OCI-LY7 (cell line): ENCODE data around the gene SPATA24. TPM values are rescaled to one million over a fixed set of nuclear protein-coding genes. Genes with fewer than 3 reads are reported as not detected.
A peak's percentile ranks its signal among the peaks of the same experiment; 100 is the strongest.

Experiments
- BruUV-seq: library from RNA; stranded (reverse); fragments of 400-500 nt; replicated peaks from 2 replicates; lab custom pipeline; 2021; lab: Mats Ljungman, UMichigan
- CTCF ChIA-PET: fragments of 300-600 bp; sonication (Branson Sonifier 250); formaldehyde crosslinking; loops from one replicate; lab custom pipeline; 2022; ENCODE audit warnings: antibody characterized with exemption; ENCODE audit not compliant: unreplicated experiment; lab: Charles Lee
- POLR2A ChIA-PET: fragments of 300-600 bp; sonication (Branson Sonifier 250); formaldehyde crosslinking; loops from one replicate; lab custom pipeline; 2022; ENCODE audit warnings: antibody characterized with exemption; lab: Charles Lee
- DNase-seq: peaks from one replicate; pipeline ENCODE4 v3.0.0-alpha.2; 2015; ENCODE audit warnings: low spot score
- H2AFZ ChIP-seq: fragments of 200-600 bp; sonication (generic), shearing (Covaris generic); 2 replicates; pipeline ENCODE4 v1.6.1; 2014; ENCODE audit warnings: mild to moderate bottlenecking, antibody characterized with exemption, low read length, moderate library complexity
- H3K27ac ChIP-seq: fragments of 200-600 bp; sonication (generic); 2 replicates; pipeline ENCODE4 v1.5.1; 2014; ENCODE audit warnings: mixed run types, low read depth, mild to moderate bottlenecking, moderate library complexity, low read length, inconsistent platforms; ENCODE audit not compliant: poor library complexity, severe bottlenecking
- H3K36me3 ChIP-seq: fragments of 200-600 bp; sonication (generic); 2 replicates; pipeline ENCODE4 v1.6.1; 2014; ENCODE audit warnings: mild to moderate bottlenecking, antibody characterized with exemption, low read length, moderate library complexity, mixed read lengths; ENCODE audit not compliant: insufficient read depth
- H3K4me1 ChIP-seq: fragments of 200-600 bp; sonication (generic); 2 replicates; pipeline ENCODE4 v1.5.1; 2014; ENCODE audit warnings: mild to moderate bottlenecking, low read length; ENCODE audit not compliant: insufficient read depth, poor library complexity, severe bottlenecking
- H3K4me2 ChIP-seq: fragments of 200-600 bp; sonication (generic); 2 replicates; pipeline ENCODE4 v1.6.1; 2014; ENCODE audit warnings: mild to moderate bottlenecking, low read length
- H3K4me3 ChIP-seq: fragments of 200-600 bp; sonication (generic); 2 replicates; pipeline ENCODE4 v1.5.1; 2014; ENCODE audit warnings: mild to moderate bottlenecking, low read depth, low read length; ENCODE audit not compliant: poor library complexity, severe bottlenecking
- H3K79me2 ChIP-seq: fragments of 200-600 bp; sonication (generic); 2 replicates; pipeline ENCODE4 v1.6.1; 2016; ENCODE audit warnings: low read depth, mild to moderate bottlenecking, low read length, moderate library complexity, mixed read lengths; ENCODE audit not compliant: insufficient read depth
- H3K9me2 ChIP-seq: fragments of 200-600 bp; sonication (generic); 2 replicates; pipeline ENCODE4 v1.6.1; 2016; ENCODE audit warnings: mild to moderate bottlenecking, low read length, mixed read lengths; ENCODE audit not compliant: insufficient read depth
- H3K9me3 ChIP-seq: fragments of 200-600 bp; sonication (generic); 2 replicates; pipeline ENCODE4 v1.6.1; 2014; ENCODE audit warnings: mild to moderate bottlenecking, mixed run types, low read length, mixed read lengths
- H4K20me1 ChIP-seq: fragments of 200-600 bp; sonication (generic); 2 replicates; pipeline ENCODE4 v1.6.1; 2014; ENCODE audit warnings: mild to moderate bottlenecking, antibody characterized with exemption, low read length, moderate library complexity, mixed read lengths; ENCODE audit not compliant: insufficient read depth
- EZH2phosphoT487 ChIP-seq: fragments of 200-600 bp; sonication (generic); IDR thresholded peaks from 2 replicates; pipeline ENCODE4 v1.6.1; 2018; ENCODE audit warnings: low read depth, borderline replicate concordance, mild to moderate bottlenecking, mixed run types, antibody characterized with exemption, low read length, moderate library complexity, mixed read lengths
- intact Hi-C: fragments of 100-400 bp; cut with micrococcal nuclease; formaldehyde crosslinking; loops from one replicate; pipeline ENCODE4 v1.10.0; 2022; ENCODE audit not compliant: unreplicated experiment
- total RNA-seq, 2 experiments: library from RNA; depleted of rRNA in 1 of 2; stranded (reverse); fragments of >200 nt in 1 of 2; shearing (Covaris generic) in 1 of 2; gene quantifications; 2 replicates each; pipeline ENCODE4 v1.2.3, GENCODE V29; 2014 to 2022
- TF ChIP-seq, protein P1 (sequence below): fragments of 200-600 bp; sonication (generic); conservative IDR thresholded peaks from 2 replicates; pipeline ENCODE4 v1.5.1; 2014; ENCODE audit warnings: mild to moderate bottlenecking, antibody characterized with exemption, low read length, moderate library complexity, mixed read lengths

The SPATA24 gene
- total RNA-seq, 2 experiments from 2014 or later: 9.4 to 12.0 TPM

DNA sequence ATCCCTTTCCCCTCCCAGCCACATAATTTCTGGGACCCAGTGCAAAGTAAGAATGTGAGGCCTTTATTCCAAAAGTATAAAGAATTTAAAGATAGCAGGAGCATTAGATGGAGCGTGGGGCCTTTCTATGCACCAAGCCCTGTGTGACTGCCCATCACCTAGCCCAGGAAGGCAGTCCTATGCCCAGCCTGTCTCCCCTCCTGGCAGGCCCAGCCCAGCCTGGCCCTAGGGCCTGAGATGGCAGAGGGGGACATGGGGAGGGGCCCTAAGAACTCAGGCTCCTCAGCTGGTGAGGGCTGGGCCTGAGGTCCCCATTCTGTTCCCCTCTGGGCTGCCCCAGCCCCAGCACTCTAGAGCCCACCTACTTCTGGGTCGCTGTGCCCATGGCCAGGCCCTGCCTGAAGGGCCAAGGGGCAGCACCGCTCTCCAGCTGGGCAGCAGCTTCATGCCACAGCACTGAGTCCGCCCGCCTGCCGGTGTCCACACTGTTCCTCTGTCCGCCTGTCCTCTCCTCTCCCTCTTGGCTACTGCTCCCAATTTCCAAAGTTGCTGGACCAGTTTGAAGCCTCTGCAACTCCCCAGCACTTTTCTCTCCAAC, 19.8 kb downstream of the SPATA24 start:
- intact Hi-C loops: loop anchor here (1.0 kb wide), 1 partner anchor 8 kb away; no protein-coding TSS in a partner anchor
- BruUV-seq: no TSS peak
- no peaks in the 10 kb centered on the region for H3K9me3 ChIP-seq
- DNase-seq: no peak
- H3K4me1 ChIP-seq: peaks cover 62% of the 10 kb centered on the region
- CTCF ChIA-PET: no interaction called here
- POLR2A ChIA-PET: interaction anchor here (0.9 to 1.5 kb wide), 2 partner anchors 91 to 108 kb away, joined by 3 read pairs; partner anchors contain the start of gene MATR3
- no peak for TF ChIP-seq EZH2phosphoT487
- H3K4me2 ChIP-seq: peak overlapping the region; percentile 99
- H3K9me2 ChIP-seq: no peaks in the 10 kb centered on the region
- H3K36me3 ChIP-seq: peaks cover 48% of the 10 kb centered on the region
- H4K20me1 ChIP-seq: peaks cover 7% of the 10 kb centered on the region; the same call in 1 of the 2 replicates
- peaks cover 41% of the 10 kb centered on the region for H3K79me2 ChIP-seq
- no peak overlapping the region for H2AFZ ChIP-seq
- H3K4me3 ChIP-seq: peak overlapping the region; percentile 79
- peak overlapping the region; percentile 90 for H3K27ac ChIP-seq

DNA sequence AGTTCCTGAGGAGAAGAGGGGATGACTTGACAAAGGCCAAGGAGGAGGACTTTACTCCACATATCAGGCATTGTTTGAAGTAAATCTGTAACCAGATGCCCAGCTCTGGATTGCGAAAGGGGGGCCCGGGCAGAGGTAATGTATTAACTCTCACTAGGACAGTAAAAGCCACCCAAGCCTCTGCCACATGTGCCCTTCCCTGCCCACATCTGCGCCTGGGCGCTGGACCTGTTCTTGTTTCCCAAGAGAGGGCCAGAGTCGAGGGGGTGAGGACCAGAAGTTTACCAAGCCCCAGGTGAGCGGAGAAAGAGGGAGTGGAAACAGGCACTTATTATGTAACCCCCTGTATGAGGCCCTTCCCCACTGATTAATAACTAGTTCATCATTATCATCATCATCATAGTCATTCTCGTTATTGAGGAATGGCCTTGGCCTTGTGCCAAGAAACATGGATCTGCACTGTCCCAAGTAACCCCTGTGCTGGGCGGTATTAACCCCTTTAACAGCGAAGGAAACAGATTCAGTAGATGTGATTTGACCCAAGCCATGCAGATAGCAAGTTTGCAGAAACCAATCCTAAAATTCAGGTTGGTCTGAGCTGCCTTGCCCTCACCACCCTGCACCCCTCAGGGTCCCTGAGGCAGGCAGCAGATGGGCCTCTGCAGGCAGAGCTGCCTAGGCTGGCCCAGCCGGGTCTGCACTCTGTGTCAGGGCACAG, 20.5 kb downstream of the SPATA24 start, which contains the start of gene SLC23A1:
Gene SLC23A1 (minus strand): TSS at position 23 of the 718 bp plus-strand sequence. CDS start 44 bp downstream, outside the sequence.
- Histone ChIP-seq H3K4me3 (peak within 1 kb of the TSS; percentile 79), H2AFZ (no peak within 1 kb of the TSS), H3K9me3 (no peaks in the 10 kb centered on the region), H3K36me3 (peaks cover 50% of the 10 kb centered on the region), H3K4me1 (peaks cover 62% of the 10 kb centered on the region), H4K20me1 (peaks cover 7% of the 10 kb centered on the region; the same call in 1 of the 2 replicates), H3K79me2 (peaks cover 35% of the 10 kb centered on the region), H3K4me2 (peak within 1 kb of the TSS; percentile 99), H3K9me2 (no peaks in the 10 kb centered on the region), H3K27ac (peak within 1 kb of the TSS; percentile 90)
- intact Hi-C loops: loop anchor here (1.0 kb wide), 1 partner anchor 9 kb away; no protein-coding TSS in a partner anchor
- BruUV-seq: no TSS peak
- DNase-seq: peak; percentile 44
- CTCF ChIA-PET: no interaction called here
- POLR2A ChIA-PET: interaction anchor here (1.0 to 1.5 kb wide), 2 partner anchors 8 to 107 kb away, joined by 3 read pairs; no protein-coding TSS in a partner anchor
- TF ChIP-seq, protein P1, sequence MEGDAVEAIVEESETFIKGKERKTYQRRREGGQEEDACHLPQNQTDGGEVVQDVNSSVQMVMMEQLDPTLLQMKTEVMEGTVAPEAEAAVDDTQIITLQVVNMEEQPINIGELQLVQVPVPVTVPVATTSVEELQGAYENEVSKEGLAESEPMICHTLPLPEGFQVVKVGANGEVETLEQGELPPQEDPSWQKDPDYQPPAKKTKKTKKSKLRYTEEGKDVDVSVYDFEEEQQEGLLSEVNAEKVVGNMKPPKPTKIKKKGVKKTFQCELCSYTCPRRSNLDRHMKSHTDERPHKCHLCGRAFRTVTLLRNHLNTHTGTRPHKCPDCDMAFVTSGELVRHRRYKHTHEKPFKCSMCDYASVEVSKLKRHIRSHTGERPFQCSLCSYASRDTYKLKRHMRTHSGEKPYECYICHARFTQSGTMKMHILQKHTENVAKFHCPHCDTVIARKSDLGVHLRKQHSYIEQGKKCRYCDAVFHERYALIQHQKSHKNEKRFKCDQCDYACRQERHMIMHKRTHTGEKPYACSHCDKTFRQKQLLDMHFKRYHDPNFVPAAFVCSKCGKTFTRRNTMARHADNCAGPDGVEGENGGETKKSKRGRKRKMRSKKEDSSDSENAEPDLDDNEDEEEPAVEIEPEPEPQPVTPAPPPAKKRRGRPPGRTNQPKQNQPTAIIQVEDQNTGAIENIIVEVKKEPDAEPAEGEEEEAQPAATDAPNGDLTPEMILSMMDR: no peak
- no peak for TF ChIP-seq EZH2phosphoT487

DNA sequence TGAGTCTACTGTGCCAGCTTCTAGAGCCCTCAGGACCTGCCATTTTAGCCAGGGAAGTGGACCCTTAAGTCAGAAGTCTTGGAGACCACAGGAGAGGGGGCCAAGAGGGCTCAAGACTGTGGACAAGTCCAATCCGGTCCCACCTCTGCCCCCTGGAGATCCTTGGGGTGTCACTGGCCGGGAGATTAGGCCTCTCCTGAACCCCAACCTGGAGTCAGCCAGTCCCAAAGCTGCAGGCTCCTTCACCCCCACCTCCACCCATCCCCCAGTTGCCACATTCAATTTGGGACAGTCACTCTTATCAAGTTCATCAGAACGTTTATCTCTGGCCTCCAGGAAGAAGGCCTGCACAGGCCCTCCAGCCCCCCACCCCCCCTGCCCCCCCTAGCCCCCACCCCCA, 21.1 kb downstream of the SPATA24 start:
- Histone ChIP-seq H3K9me3 (no peaks in the 10 kb centered on the region), H4K20me1 (peaks cover 7% of the 10 kb centered on the region; the same call in 1 of the 2 replicates), H3K9me2 (no peaks in the 10 kb centered on the region), H3K4me2 (peak overlapping the region; percentile 42; the same call in 1 of the 2 replicates), H3K27ac (peak overlapping the region; percentile 90), H2AFZ (no peak overlapping the region), H3K4me3 (no peak overlapping the region), H3K4me1 (peaks cover 60% of the 10 kb centered on the region), H3K36me3 (peaks cover 47% of the 10 kb centered on the region), H3K79me2 (peaks cover 28% of the 10 kb centered on the region)
- DNase-seq: no peak
- intact Hi-C loops: loop anchor here (1.0 kb wide), 1 partner anchor 9 kb away; no protein-coding TSS in a partner anchor
- BruUV-seq: no TSS peak
- no peak for TF ChIP-seq EZH2phosphoT487
- TF ChIP-seq, protein P1: no peak
- ChIA-PET POLR2A (interaction anchor here (1.0 to 1.5 kb wide), 2 partner anchors 9 to 107 kb away, joined by 3 read pairs; no protein-coding TSS in a partner anchor), CTCF (no interaction called here)
